ACC112 (cell line): ENCODE data around the gene MPPED2.

Experiments used
- H2AFZ ChIP-seq: fragments of 200-600 bp; sonication (generic); one replicate; pipeline ENCODE4 v1.6.0; 2017; ENCODE audit warnings: antibody characterized with exemption, low read length; ENCODE audit not compliant: unreplicated experiment
- H3K27ac ChIP-seq: fragments of 200-600 bp; sonication (generic); 2 replicates; pipeline ENCODE4 v1.5.1; 2014; ENCODE audit warnings: low read depth, mild to moderate bottlenecking, antibody characterized with exemption, low read length, moderate library complexity
- H3K27me3 ChIP-seq: fragments of 200-600 bp; sonication (generic); 2 replicates; pipeline ENCODE4 v1.6.1; 2014; ENCODE audit warnings: mild to moderate bottlenecking, antibody characterized with exemption, low read length, moderate library complexity, mixed read lengths; ENCODE audit not compliant: insufficient read depth
- H3K36me3 ChIP-seq: fragments of 200-600 bp; sonication (generic); 2 replicates; pipeline ENCODE4 v1.6.1; 2016; ENCODE audit warnings: mild to moderate bottlenecking, antibody characterized with exemption, low read length, moderate library complexity, mixed read lengths; ENCODE audit not compliant: insufficient read depth
- H3K4me1 ChIP-seq: fragments of 200-600 bp; sonication (generic); one replicate; pipeline ENCODE4 v1.6.1; 2016; ENCODE audit warnings: low read length, mixed read lengths; ENCODE audit not compliant: insufficient read depth, unreplicated experiment, control insufficient read depth
- H3K4me3 ChIP-seq: fragments of 200-600 bp; sonication (generic); 2 replicates; pipeline ENCODE4 v1.5.1; 2014; ENCODE audit warnings: mild to moderate bottlenecking, low read depth, low read length
- H3K79me2 ChIP-seq: fragments of 200-600 bp; sonication (generic); one replicate; pipeline ENCODE4 v1.6.0; 2016; ENCODE audit warnings: low read length; ENCODE audit not compliant: control insufficient read depth, unreplicated experiment, insufficient read depth

MPPED2 gene

GRCh38 chr11:30595934-30596333 lies 9.8 kb upstream of the MPPED2 start:
- Histone ChIP-seq H3K4me3 (no peak overlapping the region), H3K79me2 (no peaks in the 10 kb centered on the region)

GRCh38 chr11:30594646-30595411 lies 8.7 kb upstream of the MPPED2 start:
- no peaks in the 10 kb centered on the region for H3K27me3 ChIP-seq
- no peak overlapping the region for H2AFZ ChIP-seq
- H3K4me3 ChIP-seq, result no peak overlapping the region
- H3K79me2 ChIP-seq, result no peaks in the 10 kb centered on the region
- no peaks in the 10 kb centered on the region for H3K36me3 ChIP-seq
- no peaks in the 10 kb centered on the region for H3K4me1 ChIP-seq
- no peak overlapping the region for H3K27ac ChIP-seq

More at GRCh38 chr11:30595934-30596333, 9.8 kb upstream of the MPPED2 start:
- no peaks in the 10 kb centered on the region for H3K4me1 ChIP-seq
- no peaks in the 10 kb centered on the region for H3K36me3 ChIP-seq
- no peak overlapping the region for H2AFZ ChIP-seq
- H3K27me3 ChIP-seq, result no peaks in the 10 kb centered on the region
- H3K27ac ChIP-seq, result no peak overlapping the region

- H3K27ac ChIP-seq, result no peak overlapping the region
- H3K79me2 ChIP-seq, result no peaks in the 10 kb centered on the region
- H3K36me3 ChIP-seq, result no peaks in the 10 kb centered on the region
- H3K4me1 ChIP-seq, result no peaks in the 10 kb centered on the region
- peaks cover 72% of the 10 kb centered on the region for H3K27me3 ChIP-seq
- H2AFZ ChIP-seq, result no peak overlapping the region
- H3K4me3 ChIP-seq, result no peak overlapping the region
Observed at GRCh38 chr11:30587269-30587812, 1.2 kb upstream of the MPPED2 start.

- Histone ChIP-seq H3K27ac (no peak overlapping the region), H3K79me2 (no peaks in the 10 kb centered on the region), H3K4me3 (no peak overlapping the region), H2AFZ (no peak overlapping the region), H3K4me1 (no peaks in the 10 kb centered on the region), H3K27me3 (peaks cover 80% of the 10 kb centered on the region), H3K36me3 (no peaks in the 10 kb centered on the region)
Observed at GRCh38 chr11:30585892-30586250, 282 bp downstream of the MPPED2 start.

GRCh38 chr11:30585125-30585891 lies 845 bp downstream of the MPPED2 start:
- Histone ChIP-seq H3K27ac (no peak overlapping the region), H3K4me3 (0 out of 2 replicates have a peak overlapping the region, but pooled peaks have one; percentile 22), H3K27me3 (peaks cover 80% of the 10 kb centered on the region), H3K4me1 (no peaks in the 10 kb centered on the region), H3K36me3 (no peaks in the 10 kb centered on the region), H2AFZ (no peak overlapping the region), H3K79me2 (no peaks in the 10 kb centered on the region)

- no peaks in the 10 kb centered on the region for H3K79me2 ChIP-seq
- no peaks in the 10 kb centered on the region for H3K36me3 ChIP-seq
- peaks cover 71% of the 10 kb centered on the region for H3K27me3 ChIP-seq
- H2AFZ ChIP-seq, result no peak overlapping the region
- H3K4me1 ChIP-seq, result no peaks in the 10 kb centered on the region
- H3K27ac ChIP-seq, result no peak overlapping the region
- H3K4me3 ChIP-seq, result no peak overlapping the region
Observed at GRCh38 chr11:30583476-30584280, 2.5 kb downstream of the MPPED2 start.

- Histone ChIP-seq H3K4me1 (no peaks in the 10 kb centered on the region), H3K27me3 (peaks cover 61% of the 10 kb centered on the region), H3K36me3 (no peaks in the 10 kb centered on the region), H2AFZ (no peak overlapping the region), H3K79me2 (no peaks in the 10 kb centered on the region), H3K4me3 (no peak overlapping the region), H3K27ac (no peak overlapping the region)
Observed at GRCh38 chr11:30582726-30583125, 3.4 kb downstream of the MPPED2 start.

GRCh38 chr11:30581675-30582074 lies 4.5 kb downstream of the MPPED2 start:
- no peaks in the 10 kb centered on the region for H3K4me1 ChIP-seq
- no peak overlapping the region for H3K4me3 ChIP-seq
- H3K79me2 ChIP-seq, result no peaks in the 10 kb centered on the region
- H3K27me3 ChIP-seq, result peaks cover 51% of the 10 kb centered on the region
- H2AFZ ChIP-seq, result no peak overlapping the region
- no peaks in the 10 kb centered on the region for H3K36me3 ChIP-seq
- no peak overlapping the region for H3K27ac ChIP-seq

- H2AFZ ChIP-seq, result no peak overlapping the region
- H3K36me3 ChIP-seq, result no peaks in the 10 kb centered on the region
- H3K27ac ChIP-seq, result no peak overlapping the region
- H3K79me2 ChIP-seq, result no peaks in the 10 kb centered on the region
- H3K4me3 ChIP-seq, result no peak overlapping the region
- H3K27me3 ChIP-seq, result peaks cover 40% of the 10 kb centered on the region
- H3K4me1 ChIP-seq, result no peaks in the 10 kb centered on the region
Observed at GRCh38 chr11:30580573-30580972, 5.6 kb downstream of the MPPED2 start.

- H3K4me1 ChIP-seq, result no peaks in the 10 kb centered on the region
- H2AFZ ChIP-seq, result no peak overlapping the region
- H3K27ac ChIP-seq, result no peak overlapping the region
Observed at GRCh38 chr11:30579415-30580175, 6.6 kb downstream of the MPPED2 start.

More at GRCh38 chr11:30579415-30580175, 6.6 kb downstream of the MPPED2 start:
- peaks cover 30% of the 10 kb centered on the region for H3K27me3 ChIP-seq
- H3K4me3 ChIP-seq, result no peak overlapping the region
- no peaks in the 10 kb centered on the region for H3K36me3 ChIP-seq
- no peaks in the 10 kb centered on the region for H3K79me2 ChIP-seq
